Uterus (tissue), 4 donors: ENCODE data around the gene TAS1R2. TPM values are rescaled to one million over a fixed set of nuclear protein-coding genes. Genes with fewer than 3 reads are reported as not detected.

Experiments
- DNase-seq, 2 donors: peaks; one replicate each; pipeline ENCODE4 v3.0.0-alpha.2; 2019 to 2020
- H3K27ac ChIP-seq, 2 donors: fragments of 200-600 bp; sonication (generic); 1 replicate in 1 of 2; 2 replicates in 1 of 2; pipeline ENCODE4 v1.5.1; 2016 to 2018
- H3K27me3 ChIP-seq, 2 donors: fragments of 200-600 bp; sonication (generic); one replicate each; pipeline ENCODE4 v1.5.1; 2018 to 2019; ENCODE audit warnings: control low read depth in 1 of 2
- H3K36me3 ChIP-seq, 2 donors: fragments of 200-600 bp; sonication (generic); one replicate each; pipeline ENCODE4 v1.5.1; 2019; ENCODE audit warnings: control low read depth in 1 of 2
- H3K4me1 ChIP-seq, 2 donors: fragments of 200-600 bp; sonication (generic); one replicate each; pipeline ENCODE4 v1.5.1; 2018 to 2019; ENCODE audit warnings: control low read depth in 1 of 2
- H3K4me3 ChIP-seq, 2 donors: fragments of 200-600 bp; sonication (generic); 1 replicate in 1 of 2; 2 replicates in 1 of 2; pipeline ENCODE4 v1.5.1; 2018 to 2019; ENCODE audit warnings: mild to moderate bottlenecking in 1 of 2
- H3K9me3 ChIP-seq, 2 donors: fragments of 200-600 bp; sonication (generic); one replicate each; pipeline ENCODE4 v1.5.1; 2019; ENCODE audit warnings: control low read depth in 1 of 2
- CTCF ChIP-seq, 4 experiments: fragments of 200-600 bp in 2 of 4; fragments of 450-650 bp in 2 of 4; sonication (generic) in 2 of 4; IDR thresholded peaks; one replicate each; pipeline ENCODE4 v1.5.1; 2016 to 2019; ENCODE audit warnings: antibody characterized with exemption in 4 of 4, mild to moderate bottlenecking in 2 of 4, moderate library complexity in 1 of 4
- POLR2A ChIP-seq, 2 donors: fragments of 450-650 bp; IDR thresholded peaks; one replicate each; pipeline ENCODE4 v1.6.1; 2016; ENCODE audit warnings: antibody characterized with exemption in 2 of 2, mild to moderate bottlenecking in 1 of 2, moderate library complexity in 1 of 2
- intact Hi-C: fragments of 100-400 bp; cut with DNase I; formaldehyde crosslinking; loops from one replicate; pipeline ENCODE4 v1.15.1; 2023; ENCODE audit warnings: low total_unique reads
- total RNA-seq, 4 donors: library from RNA; depleted of rRNA in 3 of 4; stranded (reverse); fragments of >200 nt in 3 of 4; gene quantifications; one replicate each; pipeline versions ENCODE4 v1.1.0 to v1.2.4, GENCODE V29; 2014 to 2023
- donor health status: DM: yes; HTN: yes; CAD: no.

TAS1R2 gene
- total RNA-seq, 4 donors from 2014 or later = 0.27 TPM; not detected in 3

GRCh38 chr1:18868801-18869424 lies 9.5 kb upstream of the TAS1R2 start:
- Histone ChIP-seq H3K27me3 (no peaks in the 10 kb centered on the region), H3K9me3 (no peaks in the 10 kb centered on the region), H3K4me1 (no peaks in the 10 kb centered on the region), H3K4me3 (no peak overlapping the region), H3K36me3 (no peaks in the 10 kb centered on the region), H3K27ac (no peak overlapping the region)
- DNase-seq = no peak
- TF ChIP-seq POLR2A (IDR thresholded peaks at IDR 0.05) = no peak
- TF ChIP-seq CTCF (IDR thresholded peaks at IDR 0.05) = no peak
- intact Hi-C loops = no loop called here

GRCh38 chr1:18868354-18868753 lies 8.9 kb upstream of the TAS1R2 start:
- TF ChIP-seq CTCF (IDR thresholded peaks at IDR 0.05) = no peak
- no peak for TF ChIP-seq POLR2A (IDR thresholded peaks at IDR 0.05)
- no peaks in the 10 kb centered on the region for H3K4me1 ChIP-seq
- H3K27me3 ChIP-seq = no peaks in the 10 kb centered on the region
- H3K27ac ChIP-seq = no peak overlapping the region
- no peaks in the 10 kb centered on the region for H3K36me3 ChIP-seq
- intact Hi-C loops = no loop called here
- no peaks in the 10 kb centered on the region for H3K9me3 ChIP-seq
- DNase-seq = no peak
- no peak overlapping the region for H3K4me3 ChIP-seq

- no peak for TF ChIP-seq POLR2A (IDR thresholded peaks at IDR 0.05)
- no peak for TF ChIP-seq CTCF (IDR thresholded peaks at IDR 0.05)
- Histone ChIP-seq H3K27me3 (no peaks in the 10 kb centered on the region), H3K9me3 (no peaks in the 10 kb centered on the region), H3K27ac (no peak overlapping the region), H3K4me3 (no peak overlapping the region), H3K36me3 (no peaks in the 10 kb centered on the region), H3K4me1 (no peaks in the 10 kb centered on the region)
- intact Hi-C loops = no loop called here
- no peak for DNase-seq
These were observed 7.4 kb upstream of the TAS1R2 start for GRCh38 chr1:18866846-18867245.

- Histone ChIP-seq H3K27me3 (no peaks in the 10 kb centered on the region), H3K4me3 (no peak overlapping the region), H3K36me3 (no peaks in the 10 kb centered on the region), H3K9me3 (no peaks in the 10 kb centered on the region), H3K27ac (no peak overlapping the region), H3K4me1 (no peaks in the 10 kb centered on the region)
- intact Hi-C loops = no loop called here
- no peak for TF ChIP-seq CTCF (IDR thresholded peaks at IDR 0.05)
- no peak for TF ChIP-seq POLR2A (IDR thresholded peaks at IDR 0.05)
- no peak for DNase-seq
These were observed 6.9 kb upstream of the TAS1R2 start for GRCh38 chr1:18866314-18866713.

GRCh38 chr1:18865176-18865575 lies 5.7 kb upstream of the TAS1R2 start:
- no peak overlapping the region for H3K27ac ChIP-seq
- H3K36me3 ChIP-seq = no peaks in the 10 kb centered on the region
- no peak overlapping the region for H3K4me3 ChIP-seq
- H3K9me3 ChIP-seq = no peaks in the 10 kb centered on the region
- no peak for TF ChIP-seq POLR2A (IDR thresholded peaks at IDR 0.05)
- TF ChIP-seq CTCF (IDR thresholded peaks at IDR 0.05) = no peak
- DNase-seq = no peak
- intact Hi-C loops = no loop called here
- no peaks in the 10 kb centered on the region for H3K4me1 ChIP-seq
- H3K27me3 ChIP-seq = no peaks in the 10 kb centered on the region
